ENCODE data around the gene MGP. TPM values are rescaled to one million over a fixed set of nuclear protein-coding genes. Genes with fewer than 3 reads are reported as not detected.

The MGP gene
- polyA plus RNA-seq, 1 donor from 2014 or later = 0.90 TPM

DNA sequence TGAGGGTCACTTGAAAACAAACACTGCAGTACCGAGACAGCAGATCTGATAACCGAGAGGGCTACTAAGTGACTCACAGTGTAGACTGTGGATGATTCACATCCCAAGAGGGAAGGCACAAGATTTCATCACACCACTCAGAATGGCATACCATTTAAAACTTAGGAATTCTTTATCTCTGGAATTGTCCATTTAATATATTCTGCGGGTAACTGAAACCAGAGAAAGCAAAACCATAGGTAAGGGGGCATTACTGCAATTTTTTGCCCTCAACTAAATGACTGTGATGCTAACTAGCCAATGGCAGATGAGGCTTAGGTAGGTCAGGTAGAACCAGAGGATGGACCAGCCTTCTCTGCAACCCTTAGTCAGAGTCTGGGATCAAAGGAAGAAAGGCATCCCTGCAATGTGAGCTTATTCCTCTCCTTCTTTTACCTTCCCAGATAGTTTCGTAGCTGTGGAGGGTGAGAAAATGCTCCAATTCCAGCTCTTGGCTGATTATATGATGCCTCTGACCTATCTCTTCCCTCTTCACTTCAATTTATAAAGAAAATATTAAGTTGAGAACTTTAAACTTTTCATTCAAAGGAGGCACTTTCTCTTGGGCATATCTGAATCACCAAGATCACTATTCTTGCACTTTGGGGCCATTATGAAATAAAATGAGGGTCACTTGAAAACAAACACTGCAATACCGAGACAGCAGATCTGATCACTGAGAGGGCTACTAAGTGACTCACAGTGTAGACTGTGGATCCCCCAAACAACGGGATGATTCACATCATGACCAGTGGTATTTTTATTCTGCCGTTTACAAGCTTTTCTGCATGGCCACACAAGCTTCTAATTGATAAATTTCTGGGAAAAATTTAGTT, 49.1 kb downstream of the MGP start:
- Histone ChIP-seq H4K20me1 (ENCODE audit: insufficient read depth) (no peaks in the 10 kb centered on the region), H3K9ac (ENCODE audit: low read length) (no peak overlapping the region), H3K4me2 (ENCODE audit: low read length) (no peak overlapping the region), H3F3A (ENCODE audit: insufficient read depth, low read length, poor library complexity, severe bottlenecking) (no peaks in the 10 kb centered on the region), H3K36me3 (ENCODE audit: insufficient read depth, low read length) (no peaks in the 10 kb centered on the region), H3K9me2 (ENCODE audit: insufficient read depth, low read length) (no peaks in the 10 kb centered on the region), H3K27ac (ENCODE audit: low read length) (no peak overlapping the region), H2AFZ (ENCODE audit: low read depth, low read length) (no peak overlapping the region), H3K27me3 (ENCODE audit: insufficient read depth, low read depth, low read length) (no peaks in the 10 kb centered on the region), H3K79me2 (replicated peaks; ENCODE audit: insufficient read depth, low read length) (no peaks in the 10 kb centered on the region), H3K4me3 (ENCODE audit: low read length) (no peak overlapping the region), H3K9me3 (ENCODE audit: low read length) (no peaks in the 10 kb centered on the region)
- TF ChIP-seq, protein P1, sequence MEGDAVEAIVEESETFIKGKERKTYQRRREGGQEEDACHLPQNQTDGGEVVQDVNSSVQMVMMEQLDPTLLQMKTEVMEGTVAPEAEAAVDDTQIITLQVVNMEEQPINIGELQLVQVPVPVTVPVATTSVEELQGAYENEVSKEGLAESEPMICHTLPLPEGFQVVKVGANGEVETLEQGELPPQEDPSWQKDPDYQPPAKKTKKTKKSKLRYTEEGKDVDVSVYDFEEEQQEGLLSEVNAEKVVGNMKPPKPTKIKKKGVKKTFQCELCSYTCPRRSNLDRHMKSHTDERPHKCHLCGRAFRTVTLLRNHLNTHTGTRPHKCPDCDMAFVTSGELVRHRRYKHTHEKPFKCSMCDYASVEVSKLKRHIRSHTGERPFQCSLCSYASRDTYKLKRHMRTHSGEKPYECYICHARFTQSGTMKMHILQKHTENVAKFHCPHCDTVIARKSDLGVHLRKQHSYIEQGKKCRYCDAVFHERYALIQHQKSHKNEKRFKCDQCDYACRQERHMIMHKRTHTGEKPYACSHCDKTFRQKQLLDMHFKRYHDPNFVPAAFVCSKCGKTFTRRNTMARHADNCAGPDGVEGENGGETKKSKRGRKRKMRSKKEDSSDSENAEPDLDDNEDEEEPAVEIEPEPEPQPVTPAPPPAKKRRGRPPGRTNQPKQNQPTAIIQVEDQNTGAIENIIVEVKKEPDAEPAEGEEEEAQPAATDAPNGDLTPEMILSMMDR (IDR thresholded peaks at IDR 0.05; ENCODE audit: poor library complexity, severe bottlenecking) = no peak
- TF ChIP-seq POLR2AphosphoS5 (IDR thresholded peaks at IDR 0.05) (no peak), RAD21 (conservative IDR thresholded peaks at IDR 0.05) (no peak), EZH2 (IDR thresholded peaks at IDR 0.05; ENCODE audit: borderline replicate concordance, insufficient read depth, low read length, poor library complexity, severe bottlenecking) (no peak), SMC3 (conservative IDR thresholded peaks at IDR 0.05; ENCODE audit: poor library complexity) (no peak), TAF1 (IDR thresholded peaks at IDR 0.05; ENCODE audit: low read depth) (no peak), MXI1 (conservative IDR thresholded peaks at IDR 0.05; ENCODE audit: poor library complexity, severe bottlenecking) (no peak), EP300 (conservative IDR thresholded peaks at IDR 0.05; ENCODE audit: poor library complexity, severe bottlenecking) (no peak)
- TF ChIP-seq, protein P2, sequence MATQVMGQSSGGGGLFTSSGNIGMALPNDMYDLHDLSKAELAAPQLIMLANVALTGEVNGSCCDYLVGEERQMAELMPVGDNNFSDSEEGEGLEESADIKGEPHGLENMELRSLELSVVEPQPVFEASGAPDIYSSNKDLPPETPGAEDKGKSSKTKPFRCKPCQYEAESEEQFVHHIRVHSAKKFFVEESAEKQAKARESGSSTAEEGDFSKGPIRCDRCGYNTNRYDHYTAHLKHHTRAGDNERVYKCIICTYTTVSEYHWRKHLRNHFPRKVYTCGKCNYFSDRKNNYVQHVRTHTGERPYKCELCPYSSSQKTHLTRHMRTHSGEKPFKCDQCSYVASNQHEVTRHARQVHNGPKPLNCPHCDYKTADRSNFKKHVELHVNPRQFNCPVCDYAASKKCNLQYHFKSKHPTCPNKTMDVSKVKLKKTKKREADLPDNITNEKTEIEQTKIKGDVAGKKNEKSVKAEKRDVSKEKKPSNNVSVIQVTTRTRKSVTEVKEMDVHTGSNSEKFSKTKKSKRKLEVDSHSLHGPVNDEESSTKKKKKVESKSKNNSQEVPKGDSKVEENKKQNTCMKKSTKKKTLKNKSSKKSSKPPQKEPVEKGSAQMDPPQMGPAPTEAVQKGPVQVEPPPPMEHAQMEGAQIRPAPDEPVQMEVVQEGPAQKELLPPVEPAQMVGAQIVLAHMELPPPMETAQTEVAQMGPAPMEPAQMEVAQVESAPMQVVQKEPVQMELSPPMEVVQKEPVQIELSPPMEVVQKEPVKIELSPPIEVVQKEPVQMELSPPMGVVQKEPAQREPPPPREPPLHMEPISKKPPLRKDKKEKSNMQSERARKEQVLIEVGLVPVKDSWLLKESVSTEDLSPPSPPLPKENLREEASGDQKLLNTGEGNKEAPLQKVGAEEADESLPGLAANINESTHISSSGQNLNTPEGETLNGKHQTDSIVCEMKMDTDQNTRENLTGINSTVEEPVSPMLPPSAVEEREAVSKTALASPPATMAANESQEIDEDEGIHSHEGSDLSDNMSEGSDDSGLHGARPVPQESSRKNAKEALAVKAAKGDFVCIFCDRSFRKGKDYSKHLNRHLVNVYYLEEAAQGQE (IDR thresholded peaks at IDR 0.05; ENCODE audit: borderline replicate concordance) = no peak

DNA sequence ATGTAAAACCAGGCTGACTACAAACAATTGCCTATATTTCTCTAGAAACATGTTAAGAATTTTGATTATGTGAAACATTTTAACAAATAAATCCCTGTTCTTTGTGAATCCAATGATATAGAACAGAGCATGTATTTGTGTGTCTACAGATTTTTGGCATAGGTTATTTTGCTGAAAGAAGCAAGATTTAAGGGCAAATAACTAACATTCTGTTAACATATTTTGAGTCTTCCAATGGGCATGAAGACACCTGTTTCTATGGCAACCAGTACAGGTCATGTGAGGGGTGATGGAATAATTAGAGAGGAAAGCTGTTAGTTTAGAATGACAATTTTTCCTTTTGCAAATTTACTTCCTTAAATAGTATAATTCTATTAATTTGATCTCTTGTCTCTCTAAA, 51.1 kb downstream of the MGP start:
- H4K20me1 ChIP-seq (ENCODE audit: insufficient read depth) = no peaks in the 10 kb centered on the region
- H3K9me2 ChIP-seq (ENCODE audit: insufficient read depth, low read length) = no peaks in the 10 kb centered on the region
- peak overlapping the region; percentile 26 for H3K4me3 ChIP-seq (ENCODE audit: low read length)
- no peaks in the 10 kb centered on the region for H3K36me3 ChIP-seq (ENCODE audit: insufficient read depth, low read length)
- TF ChIP-seq RAD21 (conservative IDR thresholded peaks at IDR 0.05) (no peak), POLR2AphosphoS5 (IDR thresholded peaks at IDR 0.05) (no peak), EZH2 (IDR thresholded peaks at IDR 0.05; ENCODE audit: borderline replicate concordance, insufficient read depth, low read length, poor library complexity, severe bottlenecking) (no peak), TAF1 (IDR thresholded peaks at IDR 0.05; ENCODE audit: low read depth) (no peak), SMC3 (conservative IDR thresholded peaks at IDR 0.05; ENCODE audit: poor library complexity) (no peak), MXI1 (conservative IDR thresholded peaks at IDR 0.05; ENCODE audit: poor library complexity, severe bottlenecking) (no peak), EP300 (conservative IDR thresholded peaks at IDR 0.05; ENCODE audit: poor library complexity, severe bottlenecking) (no peak)
- TF ChIP-seq, protein P2 (IDR thresholded peaks at IDR 0.05; ENCODE audit: borderline replicate concordance) = no peak
- TF ChIP-seq, protein P1 (IDR thresholded peaks at IDR 0.05; ENCODE audit: poor library complexity, severe bottlenecking) = no peak
- no peak overlapping the region for H2AFZ ChIP-seq (ENCODE audit: low read depth, low read length)
- H3K4me2 ChIP-seq (ENCODE audit: low read length) = peak overlapping the region; percentile 2
- H3F3A ChIP-seq (ENCODE audit: insufficient read depth, low read length, poor library complexity, severe bottlenecking) = no peaks in the 10 kb centered on the region
- H3K27me3 ChIP-seq (ENCODE audit: insufficient read depth, low read depth, low read length) = no peaks in the 10 kb centered on the region
- H3K79me2 ChIP-seq (replicated peaks; ENCODE audit: insufficient read depth, low read length) = no peaks in the 10 kb centered on the region
- no peaks in the 10 kb centered on the region for H3K9me3 ChIP-seq (ENCODE audit: low read length)
- no peak overlapping the region for H3K27ac ChIP-seq (ENCODE audit: low read length)
- no peak overlapping the region for H3K9ac ChIP-seq (ENCODE audit: low read length)
